Measurements from ENCODE around the gene TBPL1.

GRCh38 chr6:134034961-134035822 lies 82.2 kb downstream of the TBPL1 start:
- no peak for TF ChIP-seq EP300 (IDR thresholded peaks at IDR 0.05)
- TF ChIP-seq CTCF (IDR thresholded peaks at IDR 0.05), result no peak
